Spleen (tissue), 11 donors: ENCODE measurements around the gene RUVBL1. TPM values are rescaled to one million over a fixed set of nuclear protein-coding genes. Genes with fewer than 3 reads are reported as not detected.

Experiments used
- DNase-seq: peaks from one replicate; pipeline ENCODE4 v3.0.0-alpha.2; 2020
- H3K27ac ChIP-seq, 8 donors: fragments of 200-600 bp; sonication (generic) in 7 of 8; 1 replicate in 4 of 8; 2 replicates in 4 of 8; pipeline versions ENCODE4 v1.5.0 to v1.8.0; 2016 to 2021; ENCODE audit warnings: inconsistent platforms in 4 of 8, mild to moderate bottlenecking in 4 of 8, moderate library complexity in 1 of 8
- H3K27me3 ChIP-seq, 7 donors: fragments of 200-600 bp; sonication (generic) in 6 of 7; replicated peaks in 1 of 7; 1 replicate in 4 of 7; 2 replicates in 3 of 7; pipeline versions ENCODE4 v1.5.0 to v1.8.0; 2016 to 2021; ENCODE audit warnings: inconsistent platforms in 3 of 7, mild to moderate bottlenecking in 1 of 7
- H3K36me3 ChIP-seq, 6 donors: fragments of 200-600 bp; sonication (generic) in 5 of 6; 1 replicate in 4 of 6; 2 replicates in 2 of 6; pipeline versions ENCODE4 v1.5.0 to v1.8.0; 2016 to 2021; ENCODE audit warnings: inconsistent platforms in 2 of 6
- H3K4me1 ChIP-seq, 6 donors: fragments of 200-600 bp; sonication (generic) in 5 of 6; 1 replicate in 3 of 6; 2 replicates in 3 of 6; pipeline versions ENCODE4 v1.5.0 to v1.8.0; 2016 to 2021; ENCODE audit warnings: inconsistent platforms in 3 of 6
- H3K4me3 ChIP-seq, 8 donors: fragments of 200-600 bp; sonication (generic) in 7 of 8; 1 replicate in 4 of 8; 2 replicates in 4 of 8; pipeline versions ENCODE4 v1.5.0 to v1.8.0; 2016 to 2021; ENCODE audit warnings: inconsistent platforms in 4 of 8, mild to moderate bottlenecking in 4 of 8, moderate library complexity in 2 of 8
- H3K9me3 ChIP-seq, 8 donors: fragments of 200-600 bp; sonication (generic) in 7 of 8; 1 replicate in 4 of 8; 2 replicates in 4 of 8; pipeline versions ENCODE4 v1.5.0 to v1.8.0; 2016 to 2021; ENCODE audit warnings: inconsistent platforms in 4 of 8
- POLR2A ChIP-seq, 3 donors: fragments of 450-650 bp; IDR thresholded peaks; one replicate each; pipeline ENCODE4 v1.5.1; 2017; ENCODE audit warnings: antibody characterized with exemption in 3 of 3, mild to moderate bottlenecking in 1 of 3
- POLR2AphosphoS5 ChIP-seq, 3 donors: sonication (generic); formaldehyde crosslinking; IDR thresholded peaks; one replicate each; pipeline ENCODE4 v1.5.1; 2017; ENCODE audit warnings: antibody characterized with exemption in 3 of 3
- WGBS, 5 donors: extraction: QIAGEN DNeasy Blood & Tissue Kit in 3 of 5; methylation state at CpG; one replicate each; pipeline versions ENCODE4 v1.1.5 to v1.1.7; 2013 to 2018; 5-methylcytosine and 5-hydroxymethylcytosine counted together
- intact Hi-C: fragments of 100-400 bp; cut with DNase I; formaldehyde crosslinking; loops from one replicate; pipeline ENCODE4 v1.15.0; 2023; ENCODE audit warnings: low total_unique reads
- polyA plus RNA-seq, 3 donors: library from polyadenylated mRNA; stranded (reverse); fragments of 200-250 nt; gene quantifications; one replicate each; pipeline ENCODE4 v1.2.1, GENCODE V29; 2013
- total RNA-seq, 7 donors: library from RNA; depleted of rRNA in 3 of 7; stranded (reverse); fragments of >200 nt in 3 of 7; fragmentation: NEBNext Ultra II Directional in 4 of 7; extraction: Animal tissue kit (Norgen Biotek cat#: 25700) in 4 of 7; gene quantifications; one replicate each; pipeline versions ENCODE4 v1.1.0 to v1.2.1, GENCODE V29; 2016 to 2021
- TF ChIP-seq, protein P1 (sequence below), 11 experiments: fragments of 200-600 bp in 7 of 11; fragments of 450-650 bp in 4 of 11; sonication (generic) in 4 of 11; IDR thresholded peaks in 8 of 11; conservative IDR thresholded peaks in 3 of 11; 1 replicate in 7 of 11; 2 replicates in 4 of 11; pipeline versions ENCODE4 v1.4.0 to v1.8.0; 2016 to 2021; ENCODE audit warnings: antibody characterized with exemption in 11 of 11, inconsistent platforms in 4 of 11, mild to moderate bottlenecking in 1 of 11
- donor health status: healthy with polysubstance abuse.
- donor health status: DM: no; HTN: no; CAD: no; lungs with moderate emphysema.
- donor health status: DM: no; HTN: no; CAD: no.
- donor health status: Bipolar disorder and iron deficiency.
- donor health status: healthy.
- donor health status: DM: no; HTN: no; CAD: no.
- donor health status: DM: yes; HTN: yes; CAD: no.

RUVBL1 gene
- total and polyA plus RNA-seq, 10 donors, result 21.6 to 36.4 (median 29.4) TPM

- no peak overlapping the region for H3K27ac ChIP-seq
- no peak overlapping the region for H3K4me3 ChIP-seq
- no peaks in the 10 kb centered on the region for H3K9me3 ChIP-seq
- no peak for DNase-seq
- WGBS, 5 donors, result 70 to 90% (median 78%) methylated on average over 4 of the region's 4 CpGs
- intact Hi-C loops, result no loop called here
- no peak for TF ChIP-seq POLR2AphosphoS5 (IDR thresholded peaks at IDR 0.05)
- TF ChIP-seq, protein P1, sequence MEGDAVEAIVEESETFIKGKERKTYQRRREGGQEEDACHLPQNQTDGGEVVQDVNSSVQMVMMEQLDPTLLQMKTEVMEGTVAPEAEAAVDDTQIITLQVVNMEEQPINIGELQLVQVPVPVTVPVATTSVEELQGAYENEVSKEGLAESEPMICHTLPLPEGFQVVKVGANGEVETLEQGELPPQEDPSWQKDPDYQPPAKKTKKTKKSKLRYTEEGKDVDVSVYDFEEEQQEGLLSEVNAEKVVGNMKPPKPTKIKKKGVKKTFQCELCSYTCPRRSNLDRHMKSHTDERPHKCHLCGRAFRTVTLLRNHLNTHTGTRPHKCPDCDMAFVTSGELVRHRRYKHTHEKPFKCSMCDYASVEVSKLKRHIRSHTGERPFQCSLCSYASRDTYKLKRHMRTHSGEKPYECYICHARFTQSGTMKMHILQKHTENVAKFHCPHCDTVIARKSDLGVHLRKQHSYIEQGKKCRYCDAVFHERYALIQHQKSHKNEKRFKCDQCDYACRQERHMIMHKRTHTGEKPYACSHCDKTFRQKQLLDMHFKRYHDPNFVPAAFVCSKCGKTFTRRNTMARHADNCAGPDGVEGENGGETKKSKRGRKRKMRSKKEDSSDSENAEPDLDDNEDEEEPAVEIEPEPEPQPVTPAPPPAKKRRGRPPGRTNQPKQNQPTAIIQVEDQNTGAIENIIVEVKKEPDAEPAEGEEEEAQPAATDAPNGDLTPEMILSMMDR (IDR thresholded peaks at IDR 0.05 in 8 of 11, conservative IDR thresholded peaks at IDR 0.05 in 3 of 11), result no peak
- no peak for TF ChIP-seq POLR2A (IDR thresholded peaks at IDR 0.05)
- H3K4me1 ChIP-seq, result peaks cover 0 to 53% (median 13%) of the 10 kb centered on the region in 6 donors
- no peaks in the 10 kb centered on the region for H3K27me3 ChIP-seq
- peaks cover 0 to 15% (median 0%) of the 10 kb centered on the region in 6 donors for H3K36me3 ChIP-seq
These were observed 45.2 kb upstream of the RUVBL1 start for GRCh38 chr3:128168836-128169235.

DNA sequence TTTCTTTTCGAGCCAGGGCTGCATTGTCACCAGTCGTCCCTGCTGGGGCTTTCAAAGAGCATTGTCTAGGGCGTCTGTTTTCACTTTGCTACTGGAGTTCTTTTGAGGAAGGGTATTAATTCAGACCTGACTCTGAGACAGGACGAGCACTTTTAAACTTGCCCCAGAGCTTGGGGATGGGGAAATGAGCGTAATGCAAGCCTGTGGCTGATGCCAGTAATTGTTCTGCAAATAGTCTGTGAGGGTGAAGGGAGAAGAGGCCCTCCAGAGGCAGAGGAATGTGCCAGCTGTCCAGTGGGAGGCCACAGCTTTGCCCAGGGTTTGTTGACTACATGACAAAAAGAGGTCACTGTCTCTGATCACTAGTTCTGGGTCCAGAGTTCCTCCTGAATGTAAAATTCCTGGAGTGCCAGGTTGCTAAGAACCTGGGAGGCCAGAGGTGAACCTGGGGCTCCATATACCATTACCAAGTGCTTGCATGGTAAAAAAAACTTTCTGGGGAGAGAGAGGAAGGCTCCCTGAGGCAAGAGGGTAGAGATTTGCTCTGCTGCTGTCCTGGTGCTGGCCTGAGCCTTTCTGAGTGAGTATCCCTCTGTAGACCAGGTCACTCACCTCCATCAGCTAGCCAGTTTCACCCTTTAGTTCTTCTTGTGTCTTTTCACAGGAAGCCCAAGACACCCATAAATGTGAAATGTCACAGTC is 44.5 kb upstream of the RUVBL1 start:
- no peaks in the 10 kb centered on the region for H3K9me3 ChIP-seq
- H3K4me1 ChIP-seq, result peaks cover 0 to 46% (median 10%) of the 10 kb centered on the region in 6 donors
- no peaks in the 10 kb centered on the region for H3K27me3 ChIP-seq
- peaks cover 0 to 15% (median 0%) of the 10 kb centered on the region in 6 donors for H3K36me3 ChIP-seq
- TF ChIP-seq, protein P1 (IDR thresholded peaks at IDR 0.05 in 8 of 11, conservative IDR thresholded peaks at IDR 0.05 in 3 of 11), result no peak
- no peak for TF ChIP-seq POLR2AphosphoS5 (IDR thresholded peaks at IDR 0.05)
- no peak for TF ChIP-seq POLR2A (IDR thresholded peaks at IDR 0.05)
- intact Hi-C loops, result no loop called here
- DNase-seq, result no peak
- WGBS, 5 donors, result 66 to 78% (median 67%) methylated on average over 5 of the region's 5 CpGs
- H3K4me3 ChIP-seq, result no peak overlapping the region
- H3K27ac ChIP-seq, result no peak overlapping the region

DNA sequence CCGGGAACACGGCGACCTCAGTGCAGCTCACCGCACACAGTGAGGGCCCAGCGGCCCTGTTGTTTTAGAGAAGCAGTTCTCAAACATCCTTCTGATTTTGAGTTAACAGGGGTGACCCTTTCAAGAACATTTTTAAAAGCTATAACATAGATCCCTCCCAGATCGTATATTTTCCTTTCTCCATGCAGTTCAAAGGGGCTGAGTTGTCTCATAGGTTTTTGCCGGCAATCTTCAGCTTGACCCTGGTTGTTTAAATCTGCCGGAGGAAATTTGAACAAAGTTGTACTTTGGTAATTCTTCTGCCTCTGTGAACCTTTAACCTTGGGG is 44.0 kb upstream of the RUVBL1 start:
- TF ChIP-seq, protein P1 (IDR thresholded peaks at IDR 0.05 in 8 of 11, conservative IDR thresholded peaks at IDR 0.05 in 3 of 11), result no peak
- TF ChIP-seq POLR2AphosphoS5 (IDR thresholded peaks at IDR 0.05), result no peak
- TF ChIP-seq POLR2A (IDR thresholded peaks at IDR 0.05), result no peak
- WGBS, 5 donors, result 89 to 94% (median 93%) methylated on average over 8 of the region's 8 CpGs

GRCh38 chr3:128166971-128167453 is 43.4 kb upstream of the RUVBL1 start:
- intact Hi-C loops, result no loop called here
- no peak for TF ChIP-seq POLR2A (IDR thresholded peaks at IDR 0.05)
- TF ChIP-seq, protein P1 (IDR thresholded peaks at IDR 0.05 in 8 of 11, conservative IDR thresholded peaks at IDR 0.05 in 3 of 11), result no peak
- TF ChIP-seq POLR2AphosphoS5 (IDR thresholded peaks at IDR 0.05), result no peak

More for the DNA sequence above, 44.0 kb upstream of the RUVBL1 start:
- Histone ChIP-seq H3K4me3 (no peak overlapping the region), H3K27me3 (no peaks in the 10 kb centered on the region), H3K27ac (no peak overlapping the region), H3K4me1 (peaks cover 0 to 41% (median 10%) of the 10 kb centered on the region in 6 donors), H3K9me3 (no peaks in the 10 kb centered on the region), H3K36me3 (peaks cover 0 to 17% (median 0%) of the 10 kb centered on the region in 6 donors)
- DNase-seq, result no peak
- intact Hi-C loops, result no loop called here

More at GRCh38 chr3:128166971-128167453, 43.4 kb upstream of the RUVBL1 start:
- peaks cover 0 to 23% (median 0%) of the 10 kb centered on the region in 6 donors for H3K36me3 ChIP-seq
- DNase-seq, result no peak
- no peak overlapping the region for H3K27ac ChIP-seq
- no peaks in the 10 kb centered on the region for H3K27me3 ChIP-seq
- H3K9me3 ChIP-seq, result no peaks in the 10 kb centered on the region
- 93 to 99% (median 95%) methylated on average over 5 of the region's 5 CpGs for WGBS, 5 donors
- H3K4me3 ChIP-seq, result no peak overlapping the region
- peaks cover 0 to 38% (median 10%) of the 10 kb centered on the region in 6 donors for H3K4me1 ChIP-seq
